NCI-H82 (cell line): ENCODE measurements around the gene VPS16.

Experiments
- DNase-seq: peaks from one replicate; lab custom pipeline; 2025; lab: John Stamatoyannopoulos, UW

VPS16 gene

DNA sequence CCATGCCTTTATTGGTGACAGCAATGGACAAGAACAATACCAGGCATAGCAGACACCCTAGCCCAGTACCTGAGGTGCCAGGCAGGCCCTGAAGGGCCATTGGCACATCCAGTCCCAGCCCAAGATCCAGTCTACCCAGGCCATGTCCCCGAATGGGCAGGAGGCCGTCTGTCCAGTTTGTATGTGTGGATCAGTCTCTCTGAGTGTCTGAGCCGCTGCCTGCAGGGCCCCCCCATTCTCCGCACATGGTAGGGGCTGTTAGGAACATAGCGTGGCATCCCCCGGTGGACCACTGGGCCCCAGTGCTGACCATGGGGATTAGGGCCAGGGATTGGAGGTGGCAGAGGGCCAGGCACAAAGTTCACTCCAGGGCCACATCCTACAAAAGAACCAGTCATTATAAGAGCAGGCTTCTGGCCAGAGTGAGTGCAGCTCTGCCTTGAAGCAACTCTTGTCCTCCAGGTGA is 5.2 kb upstream of the VPS16 start:
- DNase-seq, result no peak

DNA sequence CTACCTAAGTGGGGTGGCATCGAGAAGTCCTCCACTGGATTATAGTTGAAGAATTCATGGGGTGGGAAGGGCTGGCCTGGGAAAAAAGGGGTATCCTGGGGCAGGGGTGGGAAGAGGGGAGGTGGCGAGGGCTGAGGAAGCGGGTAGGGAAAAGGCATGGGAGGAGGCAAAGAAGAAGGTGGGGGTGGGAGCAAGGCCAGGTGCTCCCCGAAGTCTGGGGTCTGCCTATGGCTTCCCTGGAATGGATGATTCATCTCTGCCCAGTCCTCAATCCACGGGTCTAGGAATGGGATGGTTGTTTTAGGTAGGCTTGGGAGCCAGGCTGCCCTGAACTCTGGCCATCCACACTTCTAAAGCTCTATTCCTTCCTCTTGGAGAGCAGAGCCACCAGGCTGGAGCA is 4.5 kb upstream of the VPS16 start:
- DNase-seq, result no peak

DNA sequence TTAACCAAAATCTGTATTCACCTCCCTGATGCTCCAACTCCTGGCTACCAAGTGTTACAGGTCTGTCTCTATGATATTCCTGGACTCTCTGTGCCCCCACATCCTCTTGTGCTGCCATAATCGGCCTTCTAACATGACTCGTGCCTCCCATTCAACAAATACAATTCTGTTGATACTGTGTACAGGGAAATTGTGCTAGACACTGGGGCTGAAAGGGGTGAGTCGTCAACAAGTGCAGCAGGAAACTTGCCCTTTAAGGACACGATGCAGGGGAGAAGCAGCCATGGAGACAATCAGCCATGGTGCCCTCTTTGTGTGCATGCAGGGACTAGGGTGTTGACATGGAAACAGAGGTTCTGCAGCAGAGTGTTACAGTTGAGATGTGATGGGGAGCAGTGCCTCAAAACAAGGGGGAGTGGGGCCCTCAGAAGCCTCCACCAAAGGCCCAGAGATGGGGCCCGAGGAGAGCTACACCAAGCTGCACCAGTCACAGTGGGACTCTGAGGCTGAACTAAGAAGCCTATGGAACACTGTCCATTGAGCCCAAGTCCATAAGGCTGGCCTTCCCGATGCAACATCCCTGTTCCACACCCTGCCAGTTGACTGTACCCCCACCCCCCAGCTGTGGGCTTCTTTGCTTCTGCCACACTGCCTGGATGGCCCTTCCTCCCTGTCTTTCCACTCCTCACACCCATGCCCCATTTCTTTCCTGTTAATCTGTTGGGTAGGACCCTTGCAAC is 3.2 kb upstream of the VPS16 start:
- DNase-seq, result no peak

DNA sequence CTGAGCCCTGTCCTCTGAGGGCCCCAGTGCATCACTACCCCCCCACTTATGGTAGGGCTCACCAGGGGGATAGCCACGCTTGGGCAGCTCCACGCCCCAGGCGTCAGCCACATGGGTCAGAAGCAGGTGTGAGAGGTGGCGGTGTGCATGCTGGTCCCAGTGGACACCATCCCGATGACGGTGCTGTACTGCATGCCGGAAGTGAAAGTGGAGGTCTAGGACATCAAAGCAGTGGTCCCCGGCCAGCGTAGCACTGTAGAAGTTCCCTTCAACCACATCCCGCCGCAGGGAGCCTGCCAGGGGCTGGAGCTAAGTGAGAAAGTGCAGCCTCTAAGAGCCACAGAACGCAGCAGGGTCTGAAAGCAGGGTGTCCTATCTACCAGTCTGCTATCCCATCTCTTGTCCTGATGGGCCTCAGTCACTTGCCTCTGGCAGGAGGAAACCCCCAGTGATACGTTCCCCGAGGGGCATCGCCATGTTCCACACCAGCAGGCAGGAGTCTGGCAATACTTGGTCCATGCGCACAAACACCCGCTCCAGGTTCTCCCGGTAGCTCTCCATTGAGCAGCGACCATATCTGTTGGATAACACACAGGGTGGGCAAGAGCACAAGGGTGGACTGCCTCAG is 2.3 kb upstream of the VPS16 start:
- DNase-seq, result no peak

DNA sequence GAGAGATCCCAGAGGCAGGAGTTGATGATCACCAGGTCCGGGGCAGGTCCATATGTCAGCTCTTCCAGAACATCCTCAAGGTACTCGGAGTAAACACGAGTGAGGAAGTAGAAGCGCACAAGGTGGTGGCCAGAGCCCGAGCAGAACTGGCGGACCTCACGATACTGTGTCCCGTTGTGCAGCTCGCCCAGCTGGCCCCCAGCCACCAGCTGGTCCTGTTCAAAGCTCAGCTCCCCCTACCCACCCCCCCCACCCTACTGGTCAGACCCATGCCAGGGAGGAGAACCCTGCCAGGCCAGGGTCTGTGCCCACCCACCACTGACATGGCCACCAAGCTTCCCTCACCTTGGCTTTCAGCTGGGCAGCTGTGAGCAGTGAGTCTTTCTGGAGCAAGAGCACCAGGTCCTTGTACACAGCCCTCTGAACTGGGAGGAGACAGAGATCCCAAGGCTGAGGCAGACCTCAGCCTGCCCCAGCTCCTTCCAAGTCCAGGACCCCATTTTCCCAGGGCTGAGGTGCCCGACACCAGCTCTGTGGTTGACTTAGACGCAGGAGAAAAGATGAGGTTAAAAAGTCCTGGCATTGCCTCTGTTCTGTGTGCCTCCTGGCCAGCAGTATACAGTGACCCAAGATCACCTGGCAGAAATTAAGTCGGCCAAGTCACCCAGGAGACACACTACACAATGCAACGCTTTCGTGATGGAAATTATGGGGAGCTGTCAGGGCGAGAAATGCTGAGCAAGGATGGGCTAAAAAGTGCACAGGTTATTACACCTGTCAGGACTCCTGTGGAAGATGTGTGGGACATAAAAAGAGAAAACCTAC is 1.5 kb upstream of the VPS16 start:
- DNase-seq, result no peak

DNA sequence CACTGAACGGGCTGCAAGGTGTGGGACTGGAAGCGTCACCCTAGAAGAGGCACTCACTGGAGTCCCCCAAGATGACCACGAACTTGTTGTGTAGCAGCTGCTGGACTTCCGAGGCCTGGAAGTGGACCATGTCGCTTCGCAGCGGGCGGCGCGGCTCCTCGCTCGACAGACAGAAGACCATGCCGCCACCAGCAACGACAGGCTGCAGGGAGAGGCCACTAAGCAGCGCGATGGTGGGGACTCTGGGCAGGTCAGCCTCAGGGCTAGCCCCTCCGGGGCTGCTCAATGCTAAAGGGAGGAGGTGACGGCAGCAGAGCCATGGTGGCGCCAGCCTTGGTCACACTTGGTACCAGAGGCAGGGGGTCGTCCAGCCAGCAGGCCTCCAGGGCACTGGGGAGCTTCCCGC is 810 bp upstream of the VPS16 start:
- no peak for DNase-seq

DNA sequence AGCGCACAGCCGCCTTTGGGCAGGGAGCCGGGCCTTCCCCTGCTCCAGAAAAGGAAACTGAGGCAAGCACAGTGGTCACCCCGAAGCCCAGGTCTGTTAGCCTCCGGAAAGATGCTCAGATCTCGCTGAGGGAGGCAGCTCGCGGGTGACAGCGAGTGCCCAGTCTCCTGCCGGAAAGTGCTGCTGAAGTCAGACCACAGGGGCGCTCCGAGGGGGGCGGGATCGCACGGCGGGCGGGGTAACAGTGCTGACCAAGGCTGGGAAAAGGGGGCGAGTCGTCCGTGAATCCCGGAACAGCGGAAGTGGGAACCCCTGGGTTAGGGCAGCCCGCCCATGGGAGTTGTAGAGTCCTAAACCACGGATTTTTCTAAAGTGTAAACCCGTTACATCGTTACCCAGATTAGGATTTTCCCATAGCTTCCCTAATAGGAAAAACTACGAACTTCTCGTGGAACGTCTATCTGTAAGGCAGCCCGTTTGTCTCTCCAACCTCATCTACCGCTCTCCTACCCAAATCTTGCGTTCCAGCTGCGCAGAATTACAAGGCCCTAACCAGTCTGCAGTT is 504 bp downstream of the VPS16 start:
- DNase-seq, result peak; percentile 42

DNA sequence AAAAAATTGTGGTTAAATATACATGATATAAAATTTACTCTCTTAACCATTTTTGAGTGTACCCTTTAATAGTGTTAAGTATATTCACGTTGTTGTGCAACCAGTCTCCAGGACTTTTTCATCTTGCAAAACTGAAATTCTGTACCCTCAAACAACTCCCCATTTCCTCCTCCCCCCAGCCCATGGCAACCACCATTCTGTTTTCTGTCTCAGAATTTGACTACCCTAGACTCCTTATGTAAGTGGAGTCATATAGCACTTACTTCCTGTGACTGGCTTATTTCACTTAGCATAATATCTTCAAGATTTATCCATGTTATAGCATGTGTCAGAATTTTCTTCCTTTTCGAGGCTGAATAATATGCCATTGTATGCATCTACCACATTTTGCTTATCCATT is 5.1 kb downstream of the VPS16 start:
- DNase-seq, result no peak

DNA sequence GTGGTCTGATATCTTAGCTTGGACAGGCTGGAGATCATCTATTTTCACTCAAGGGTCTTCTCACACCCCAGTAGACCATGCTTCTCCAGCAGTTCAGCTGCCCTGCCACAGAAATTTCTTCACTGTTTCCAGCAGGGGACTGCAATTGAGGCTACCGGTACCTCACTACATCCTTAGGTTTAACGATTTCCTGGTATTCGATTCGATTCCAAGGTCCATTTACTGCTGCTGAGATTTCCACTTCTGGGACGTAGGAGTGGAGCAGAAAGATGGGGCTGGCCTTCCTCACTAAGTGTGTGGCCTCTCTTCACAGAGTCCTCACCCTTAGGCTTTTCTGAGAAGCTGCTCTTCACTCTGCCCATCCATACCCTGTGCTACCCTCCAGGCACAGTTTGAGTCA is 6.2 kb downstream of the VPS16 start:
- no peak for DNase-seq

DNA sequence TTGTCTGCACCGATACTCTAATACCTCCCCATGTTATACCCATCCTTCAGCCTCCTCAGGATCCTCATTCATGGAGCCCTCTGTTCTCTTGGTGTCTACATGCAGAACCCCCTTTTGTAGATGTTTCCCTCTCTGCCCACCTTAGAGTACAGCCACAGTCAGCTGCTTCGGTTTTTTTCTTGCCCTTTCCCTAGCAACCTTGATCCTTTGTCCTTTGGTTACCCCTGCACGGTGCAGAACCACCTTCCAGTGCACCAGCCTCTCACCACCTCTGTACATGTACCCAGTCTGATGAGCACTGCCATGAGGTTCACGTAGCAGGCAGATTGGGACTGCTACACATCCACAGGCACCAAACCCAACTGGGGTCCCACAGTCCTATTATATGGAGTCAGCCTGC is 7.3 kb downstream of the VPS16 start:
- DNase-seq, result no peak

DNA sequence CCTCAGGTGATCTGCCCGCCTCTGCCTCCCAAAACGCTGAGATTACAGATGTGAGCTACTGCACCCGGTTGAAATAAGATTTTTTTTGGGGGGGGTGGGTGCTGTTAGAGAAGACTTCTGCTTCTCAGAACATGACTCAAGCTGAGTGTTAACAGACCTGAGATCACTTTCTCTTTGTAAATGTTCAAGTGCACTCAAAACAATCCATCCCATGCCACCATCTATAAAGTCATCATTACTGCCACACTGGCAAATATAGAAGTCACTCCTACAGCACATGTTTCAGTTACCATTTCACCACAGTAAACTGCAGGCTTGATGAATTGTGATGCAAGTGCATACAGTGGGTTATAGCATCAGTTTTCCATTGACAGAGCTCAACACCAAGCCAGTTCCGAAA is 9.0 kb downstream of the VPS16 start:
- no peak for DNase-seq

DNA sequence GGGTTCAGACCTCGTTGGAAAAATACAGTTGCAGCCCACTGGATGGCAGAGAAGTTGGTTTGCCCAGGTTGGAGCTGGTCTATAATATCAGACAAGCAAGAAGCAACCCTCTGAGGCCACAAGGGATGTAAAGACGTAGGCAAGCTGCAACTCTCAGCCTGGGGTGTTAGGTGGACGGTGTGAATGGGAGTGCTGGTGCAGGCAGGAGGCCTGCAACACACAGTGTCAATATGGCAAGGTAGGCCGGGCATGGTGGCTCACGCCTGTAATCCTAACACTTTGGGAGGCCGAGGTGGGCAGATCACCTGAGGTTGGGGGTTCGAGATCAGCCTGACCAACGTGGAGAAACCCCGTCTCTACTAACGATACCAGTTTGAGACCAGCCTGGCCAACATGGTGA is 10.5 kb downstream of the VPS16 start:
- DNase-seq, result no peak

DNA sequence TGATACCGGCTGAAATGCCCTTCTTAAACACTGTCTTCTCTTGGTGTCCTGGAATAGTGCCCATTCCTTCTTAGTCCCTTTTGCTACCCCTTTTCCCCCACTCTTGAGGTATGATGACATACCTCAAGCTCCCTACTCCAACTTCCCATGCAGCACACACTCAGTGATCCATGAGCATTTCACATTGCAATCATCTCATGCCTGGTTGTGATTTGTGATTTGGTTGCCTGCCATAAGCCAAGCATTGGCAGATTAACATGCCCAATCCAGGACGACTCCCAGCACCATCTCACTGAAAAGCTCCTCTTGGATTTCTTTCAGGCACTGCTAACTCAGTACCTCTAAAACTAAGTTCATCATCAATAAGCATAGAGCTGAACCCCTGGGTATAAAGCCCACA is 18.0 kb downstream of the VPS16 start:
- DNase-seq, result no peak

DNA sequence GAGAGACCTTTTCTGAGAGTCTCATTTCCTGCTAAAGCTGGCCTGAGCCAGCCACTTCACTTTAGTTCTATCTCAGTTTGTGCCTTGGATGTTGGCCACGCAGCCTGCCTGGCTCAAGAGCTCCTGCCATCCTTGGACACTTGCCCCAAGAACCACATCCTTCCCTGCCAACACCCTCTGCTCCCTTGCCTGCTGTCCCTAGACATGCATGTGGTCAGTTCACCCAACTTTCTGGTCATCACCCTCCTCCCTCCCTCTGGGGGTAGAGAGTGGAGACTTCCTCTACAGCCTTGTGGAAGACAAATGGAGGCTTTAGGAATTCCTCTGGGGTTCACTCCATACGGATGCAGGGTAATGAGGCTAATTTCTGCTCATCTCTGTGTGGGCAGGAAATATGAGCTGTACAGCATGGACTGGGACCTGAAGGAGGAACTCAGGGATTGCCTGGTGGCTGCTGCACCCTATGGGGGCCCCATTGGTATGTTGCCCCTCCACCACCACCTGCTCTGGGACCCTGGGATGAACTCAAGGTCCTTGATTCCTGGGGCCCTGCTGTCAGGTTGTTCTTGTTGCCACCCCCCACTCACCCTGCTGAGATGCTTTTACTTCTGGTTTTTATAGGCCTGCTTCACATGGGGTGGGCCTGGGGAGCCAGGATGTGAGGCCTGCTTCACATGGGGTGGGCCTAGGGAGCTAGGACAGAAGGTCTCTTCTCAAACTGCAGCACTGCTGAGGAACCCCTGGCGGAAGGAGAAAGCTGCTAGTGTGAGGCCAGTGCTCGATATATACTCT is 19.0 kb downstream of the VPS16 start:
- no peak for DNase-seq

DNA sequence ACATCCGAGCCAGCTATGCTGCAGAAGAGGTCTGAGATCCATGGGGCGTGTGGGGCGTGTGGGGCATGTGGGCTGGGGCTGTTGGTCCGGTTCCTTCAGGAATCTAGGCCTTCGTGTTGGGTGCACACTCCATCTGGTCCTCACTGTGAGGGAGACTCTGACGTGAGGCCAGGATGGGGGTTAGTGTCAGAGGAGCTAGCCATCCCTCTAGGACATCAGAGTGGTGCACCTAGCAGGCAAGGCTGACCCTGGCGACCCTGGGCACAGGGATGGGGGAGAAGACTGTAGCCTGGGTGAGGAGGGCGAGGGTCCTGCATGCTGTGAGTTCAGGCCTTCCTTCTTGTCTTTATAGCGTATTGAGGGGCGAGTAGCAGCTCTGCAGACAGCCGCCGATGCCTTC is 24.1 kb downstream of the VPS16 start:
- no peak for DNase-seq

DNA sequence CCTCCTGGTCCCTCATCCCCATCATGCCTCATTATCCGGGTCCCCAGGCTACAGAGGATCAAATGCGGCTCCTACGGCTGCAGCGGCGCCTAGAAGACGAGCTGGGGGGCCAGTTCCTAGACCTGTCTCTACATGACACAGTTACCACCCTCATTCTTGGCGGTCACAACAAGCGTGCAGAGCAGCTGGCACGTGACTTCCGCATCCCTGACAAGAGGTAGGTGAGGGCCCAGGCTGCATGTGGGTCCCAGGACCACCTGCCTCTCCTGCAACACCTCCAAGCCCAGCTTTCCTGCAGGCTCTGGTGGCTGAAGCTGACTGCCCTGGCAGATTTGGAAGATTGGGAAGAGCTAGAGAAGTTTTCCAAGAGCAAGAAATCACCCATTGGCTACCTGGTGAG is 24.6 kb downstream of the VPS16 start:
- DNase-seq, result no peak

DNA sequence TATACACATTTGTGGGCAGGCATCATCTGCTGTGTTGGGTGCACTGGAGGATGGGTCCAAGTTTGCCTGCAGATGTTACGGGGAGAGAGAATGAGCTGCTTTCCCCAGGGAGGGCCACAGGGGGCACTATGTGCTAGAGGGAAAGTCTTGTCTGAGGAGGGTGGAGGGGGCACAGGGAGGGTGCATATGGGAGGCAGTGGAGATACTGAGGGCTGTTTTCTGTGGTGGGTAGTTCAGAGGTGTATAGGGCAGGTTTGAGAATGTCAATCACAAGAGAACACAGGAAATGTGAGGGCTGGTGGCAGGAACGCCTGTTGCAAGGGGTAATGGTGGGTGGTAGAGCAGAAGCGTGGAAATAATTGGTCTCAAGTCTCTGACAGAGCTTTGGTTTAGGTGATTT is 25.1 kb downstream of the VPS16 start:
- peak; percentile 14 for DNase-seq

DNA sequence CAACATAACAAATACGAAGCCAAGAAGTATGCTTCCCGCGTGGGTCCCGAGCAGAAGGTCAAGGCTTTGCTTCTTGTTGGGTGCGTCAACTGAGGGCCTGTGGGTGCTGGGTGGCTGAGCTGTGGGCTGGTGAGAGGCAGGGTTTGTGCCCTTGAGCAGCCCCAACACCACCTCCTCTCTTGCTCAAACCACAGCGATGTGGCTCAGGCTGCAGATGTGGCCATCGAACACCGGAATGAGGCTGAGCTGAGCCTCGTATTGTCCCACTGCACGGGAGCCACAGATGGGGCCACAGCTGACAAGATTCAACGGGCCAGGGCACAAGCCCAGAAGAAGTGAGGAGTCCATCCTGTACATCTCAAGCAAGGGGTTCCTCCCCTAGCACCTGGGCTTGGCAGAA is 25.7 kb downstream of the VPS16 start:
- DNase-seq, result no peak

DNA sequence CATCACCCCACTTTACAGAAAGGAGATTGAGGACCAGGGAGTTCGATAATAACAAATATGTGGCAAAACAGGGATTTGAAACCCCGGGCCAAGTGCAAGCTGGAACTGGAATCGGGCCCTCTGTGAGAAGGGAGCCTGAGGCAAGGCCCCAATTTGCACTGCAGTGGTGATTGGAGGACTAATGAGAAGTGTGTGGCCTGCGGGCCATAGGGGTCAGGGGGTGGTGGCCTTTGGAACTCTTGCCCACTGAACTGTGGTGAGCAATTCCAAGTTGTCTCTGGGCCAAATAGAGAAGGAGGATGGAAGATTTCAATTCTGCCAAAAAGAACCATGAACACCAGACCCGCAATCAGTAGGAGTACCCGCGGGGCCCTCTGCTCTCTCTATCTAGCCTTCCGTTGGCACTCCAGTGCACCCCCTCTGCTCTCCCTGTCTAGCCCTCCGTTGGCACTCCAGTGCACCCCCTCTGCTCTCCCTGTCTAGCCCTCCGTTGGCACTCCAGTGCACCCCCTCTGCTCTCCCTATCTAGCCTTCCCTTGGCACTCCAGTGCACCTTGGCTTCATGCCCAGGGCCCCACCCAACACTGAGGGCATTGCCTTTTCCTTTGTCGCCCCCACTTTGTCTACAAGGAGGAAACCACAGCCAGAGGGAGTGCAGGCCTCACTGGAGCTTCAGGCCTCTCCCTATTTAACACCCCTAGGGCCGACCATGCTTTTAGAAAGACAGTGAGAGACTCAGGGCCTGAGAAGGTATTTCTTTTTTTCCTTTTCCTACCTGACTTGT is 26.7 kb downstream of the VPS16 start:
- no peak for DNase-seq

DNA sequence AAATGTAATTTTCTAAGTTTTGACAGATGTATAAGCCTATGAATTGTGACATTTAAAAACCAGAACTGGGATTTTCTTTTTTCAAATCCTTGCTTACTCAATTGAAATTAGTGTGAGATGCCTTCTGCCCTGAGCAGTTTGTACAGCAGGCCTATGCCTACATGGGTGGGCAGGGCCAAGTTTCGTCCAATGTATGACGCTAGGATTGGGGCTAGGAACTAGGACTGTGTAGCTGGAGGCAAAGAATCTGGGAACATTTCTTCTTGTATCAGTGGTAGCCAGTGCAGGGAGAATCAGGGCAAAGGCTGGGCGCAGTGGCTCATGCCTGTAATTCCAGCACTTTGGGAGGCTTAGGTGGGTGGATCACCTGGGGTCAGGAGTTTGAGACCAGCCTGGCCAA is 28.8 kb downstream of the VPS16 start:
- no peak for DNase-seq

DNA sequence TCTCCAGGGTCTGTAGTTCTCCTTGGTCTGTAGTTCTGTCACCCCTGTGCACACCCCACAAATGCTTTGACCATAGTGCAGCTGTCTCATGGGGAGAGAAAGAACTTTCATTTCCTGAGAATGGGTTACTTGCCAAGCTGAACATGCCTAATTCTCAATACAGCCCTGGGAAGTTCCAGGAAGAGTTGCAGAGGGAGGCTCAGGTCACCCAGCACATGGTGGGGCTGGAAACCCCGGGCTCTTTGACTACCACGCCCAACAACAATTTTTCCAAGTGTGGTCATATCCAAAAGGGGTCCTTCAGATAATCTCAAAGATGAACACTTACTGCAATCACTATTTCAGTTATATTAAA is 30.5 kb downstream of the VPS16 start:
- no peak for DNase-seq
